GM12878 (cell line): ENCODE results near the gene GPC6. TPM values are rescaled to one million over a fixed set of nuclear protein-coding genes. Genes with fewer than 3 reads are reported as not detected.

Source experiments
- ATAC-seq: fragments of 200-7000 bp; cut with Tn5 transposase; 3 replicates; pipeline ENCODE4 v1.9.1; 2020; ENCODE audit warnings: mild to moderate bottlenecking, moderate library complexity
- BruUV-seq: library from RNA; stranded (reverse); fragments of 400-500 nt; replicated peaks from 2 replicates; lab custom pipeline; 2021; lab: Mats Ljungman, UMichigan
- CTCF ChIA-PET: fragments of 300-600 bp; sonication (Branson Sonifier 250); formaldehyde crosslinking; extraction: SDS; loops from one replicate; lab custom pipeline; 2021; ENCODE audit warnings: inconsistent platforms; lab: Yijun Ruan, JAX
- POLR2A ChIA-PET: fragments of 350-600 bp; formaldehyde crosslinking; extraction: SDS; loops from one replicate; lab custom pipeline; 2021; ENCODE audit warnings: inconsistent platforms; lab: Charles Lee
- RAD21 ChIA-PET: fragments of 300-600 bp; sonication (Branson Sonifier 250); formaldehyde crosslinking; loops from one replicate; lab custom pipeline; 2023; ENCODE audit warnings: antibody characterized with exemption; ENCODE audit not compliant: unreplicated experiment; lab: Charles Lee
- SMC1A ChIA-PET: fragments of 300-600 bp; sonication (Branson Sonifier 250); formaldehyde crosslinking; loops from one replicate; lab custom pipeline; 2023; ENCODE audit not compliant: unreplicated experiment, uncharacterized antibody; lab: Charles Lee
- DNase-seq: peaks from one replicate; pipeline ENCODE4 v3.0.0-alpha.2; 2011; ENCODE audit warnings: low read depth, low spot score
- FAIRE-seq: peaks from 3 replicates; lab custom pipeline; 2011; peaks lifted over from hg19 to GRCh38; lab: Jason Lieb, UNC
- H2AFZ ChIP-seq: 2 replicates; pipeline ENCODE4 v1.6.0; 2011; ENCODE audit warnings: low read depth, low read length, control low read depth; ENCODE audit not compliant: control insufficient read depth
- H3K27ac ChIP-seq: 2 replicates; pipeline ENCODE4 v1.5.1; 2011; ENCODE audit warnings: control low read depth; ENCODE audit not compliant: control insufficient read depth, insufficient read depth
- H3K27me3 ChIP-seq, 2 experiments: replicated peaks in 1 of 2; 2 replicates each; pipeline versions ENCODE4 v1.6.0 to v1.6.1; 2011; ENCODE audit warnings: low read length in 1 of 2; ENCODE audit not compliant: control insufficient read depth in 2 of 2, insufficient read depth in 2 of 2
- H3K36me3 ChIP-seq, 2 experiments: 2 replicates each; pipeline ENCODE4 v1.5.1; 2011; ENCODE audit warnings: low read length in 1 of 2; ENCODE audit not compliant: control insufficient read depth in 2 of 2, insufficient read depth in 2 of 2
- H3K4me1 ChIP-seq: 2 replicates; pipeline ENCODE4 v1.6.1; 2011; ENCODE audit warnings: mild to moderate bottlenecking, low read length, moderate library complexity, mixed read lengths; ENCODE audit not compliant: control insufficient read depth, insufficient read depth
- H3K4me2 ChIP-seq: 2 replicates; pipeline ENCODE4 v1.6.0; 2011; ENCODE audit warnings: control low read depth; ENCODE audit not compliant: control insufficient read depth, insufficient read depth
- H3K4me3 ChIP-seq: fragments of 200-600 bp; sonication (generic); 2 replicates; pipeline ENCODE4 v1.5.1; 2016
- H3K79me2 ChIP-seq: 2 replicates; pipeline ENCODE4 v1.6.0; 2011; ENCODE audit warnings: low read length; ENCODE audit not compliant: control insufficient read depth, insufficient read depth
- H3K9ac ChIP-seq: 2 replicates; pipeline ENCODE4 v1.8.0; 2011; ENCODE audit warnings: low read length, control low read depth, mixed read lengths; ENCODE audit not compliant: control insufficient read depth, insufficient read depth
- H3K9me3 ChIP-seq: replicated peaks from 3 replicates; pipeline ENCODE4 v1.5.1; 2011; ENCODE audit warnings: mild to moderate bottlenecking, low read length; ENCODE audit not compliant: control insufficient read depth, insufficient read depth
- H4K20me1 ChIP-seq: 2 replicates; pipeline ENCODE4 v1.6.0; 2011; ENCODE audit not compliant: control insufficient read depth, insufficient read depth
- ASH2L ChIP-seq: fragments of 300-600, 200-600 bp; sonication (generic); IDR thresholded peaks from 2 replicates; pipeline ENCODE4 v1.6.1; 2017; ENCODE audit warnings: low read depth, mild to moderate bottlenecking, borderline replicate concordance
- BCLAF1 ChIP-seq: fragments of 450-650 bp; IDR thresholded peaks from 2 replicates; pipeline ENCODE4 v1.6.1; 2017; ENCODE audit warnings: antibody characterized with exemption, mild to moderate bottlenecking, moderate library complexity
- CREM ChIP-seq: IDR thresholded peaks from 2 replicates; pipeline ENCODE4 v1.6.1; 2014; ENCODE audit warnings: antibody characterized with exemption, low read depth
- JUNB ChIP-seq: IDR thresholded peaks from 2 replicates; pipeline ENCODE4 v1.6.1; 2016; ENCODE audit warnings: antibody characterized with exemption, mild to moderate bottlenecking
- MEF2B ChIP-seq: fragments of 450-650 bp; IDR thresholded peaks from 2 replicates; pipeline ENCODE4 v1.6.1; 2018; ENCODE audit warnings: mild to moderate bottlenecking, moderate library complexity; ENCODE audit not compliant: partially characterized antibody, poor library complexity, severe bottlenecking
- NBN ChIP-seq: fragments of 450-650 bp; IDR thresholded peaks from 2 replicates; pipeline ENCODE4 v1.6.1; 2016
- SREBF2 ChIP-seq: IDR thresholded peaks from 2 replicates; pipeline ENCODE4 v1.6.1; 2012; ENCODE audit warnings: mild to moderate bottlenecking, low read length
- SRF ChIP-seq, 2 experiments: IDR thresholded peaks; 2 replicates each; pipeline ENCODE4 v1.6.1; 2011; ENCODE audit warnings: low read depth in 2 of 2, low read length in 2 of 2, mild to moderate bottlenecking in 1 of 2, moderate library complexity in 1 of 2
- STAT1 ChIP-seq: fragments of 450-650 bp; conservative IDR thresholded peaks from 2 replicates; pipeline ENCODE4 v1.6.1; 2014; ENCODE audit warnings: antibody characterized with exemption, mild to moderate bottlenecking
- TBL1XR1 ChIP-seq: IDR thresholded peaks from 2 replicates; pipeline ENCODE4 v1.6.1; 2012; ENCODE audit warnings: low read depth, low read length, improper control_type of control experiment
- TCF12 ChIP-seq: IDR thresholded peaks from 2 replicates; pipeline ENCODE4 v1.6.1; 2011; ENCODE audit warnings: low read depth, mild to moderate bottlenecking, low read length
- WGBS: methylation state at CpG from one replicate; pipeline ENCODE4 v1.1.6; 2016; ENCODE audit warnings: low lambda C conversion rate; ENCODE audit not compliant: insufficient replicate concordance, insufficient coverage; ENCODE audit errors: missing lambda C conversion rate; 5-methylcytosine and 5-hydroxymethylcytosine counted together
- in situ Hi-C: fragments of 300-500 bp; cut with MboI; formaldehyde crosslinking; loops from 9 replicates; pipeline ENCODE4 v1.14.3; 2018; ENCODE audit warnings: mixed read lengths
- intact Hi-C: fragments of 100-400 bp; cut with micrococcal nuclease; formaldehyde crosslinking; loops from one replicate; pipeline ENCODE4 v1.14.2; 2022; ENCODE audit not compliant: unreplicated experiment
- polyA plus RNA-seq, 11 experiments: library from polyadenylated mRNA; depleted of rRNA in 4 of 11; unstranded in 6 of 11; stranded (reverse) in 5 of 11; fragments of >200 nt; fragmentation: Nextera tagmentation in 4 of 11; fragmentation: Illumina TruSeq in 1 of 11; extraction: Ambion mirVana in 4 of 11; extraction: Trizol in 1 of 11; gene quantifications; 1 replicate in 1 of 11; 2 replicates in 10 of 11; pipeline versions ENCODE4 v1.2.1 to v1.2.3, GENCODE V29; 2011 to 2016; ENCODE audit warnings: inconsistent platforms in 2 of 11, missing spikeins in 2 of 11, low read depth in 1 of 11
- total RNA-seq, 4 experiments: library from RNA; depleted of rRNA in 3 of 4; stranded (reverse); fragments of >200 nt in 3 of 4; fragmentation: Illumina TruSeq in 1 of 4; extraction: Trizol in 1 of 4; gene quantifications; 2 replicates each; pipeline versions ENCODE4 v1.2.1 to v1.2.3, GENCODE V29; 2013 to 2021
- TF ChIP-seq, protein P1 (sequence below): fragments of 450-650 bp; IDR thresholded peaks from 2 replicates; pipeline ENCODE4 v1.6.1; 2017; ENCODE audit warnings: mild to moderate bottlenecking
- TF ChIP-seq, protein P2 (sequence below): fragments of 450-650 bp; formaldehyde crosslinking; IDR thresholded peaks from 2 replicates; pipeline ENCODE4 v1.4.0; 2022; ENCODE audit warnings: mild to moderate bottlenecking, moderate library complexity
- TF ChIP-seq, protein P3 (sequence below): fragments of 450-650 bp; IDR thresholded peaks from 2 replicates; pipeline ENCODE4 v1.6.1; 2018; ENCODE audit warnings: mild to moderate bottlenecking, low read depth, moderate library complexity; ENCODE audit not compliant: partially characterized antibody

The GPC6 gene
- total and polyA plus RNA-seq, 10 of the 15 experiments (the other 5 are each of a cell fraction or from before 2014, with no cell fraction given) = 0.03 to 0.04 (median 0.03) TPM; not detected in 7

DNA sequence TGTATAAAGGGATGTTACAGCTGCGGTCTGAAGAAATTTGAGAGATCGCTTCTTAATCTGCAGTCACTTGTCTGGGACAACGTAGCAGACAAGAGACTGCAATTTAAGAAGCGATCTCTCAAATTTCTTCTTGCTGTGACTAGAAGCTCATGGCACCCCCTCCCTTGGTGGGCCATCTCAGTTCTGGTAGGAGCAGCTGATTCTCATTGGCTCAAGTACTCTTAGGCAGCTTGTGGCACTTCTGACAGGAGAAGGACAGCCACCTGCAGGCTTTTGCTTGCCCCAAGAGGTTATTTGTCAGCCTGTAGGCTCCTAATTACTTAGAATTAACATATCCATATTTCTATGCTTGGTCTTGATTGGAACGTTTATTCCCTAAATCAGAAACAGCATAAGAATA is 749.9 kb downstream of the GPC6 start (continued):
- TF ChIP-seq JUNB (no peak), SREBF2 (no peak), ASH2L (no peak), SRF (IDR thresholded peaks at IDR 0.05; ENCODE audit: low read depth in 2 of 2, low read length in 2 of 2) (no peak), STAT1 (no peak), MEF2B (no peak), TCF12 (no peak), BCLAF1 (no peak)
- TF ChIP-seq, protein P1, sequence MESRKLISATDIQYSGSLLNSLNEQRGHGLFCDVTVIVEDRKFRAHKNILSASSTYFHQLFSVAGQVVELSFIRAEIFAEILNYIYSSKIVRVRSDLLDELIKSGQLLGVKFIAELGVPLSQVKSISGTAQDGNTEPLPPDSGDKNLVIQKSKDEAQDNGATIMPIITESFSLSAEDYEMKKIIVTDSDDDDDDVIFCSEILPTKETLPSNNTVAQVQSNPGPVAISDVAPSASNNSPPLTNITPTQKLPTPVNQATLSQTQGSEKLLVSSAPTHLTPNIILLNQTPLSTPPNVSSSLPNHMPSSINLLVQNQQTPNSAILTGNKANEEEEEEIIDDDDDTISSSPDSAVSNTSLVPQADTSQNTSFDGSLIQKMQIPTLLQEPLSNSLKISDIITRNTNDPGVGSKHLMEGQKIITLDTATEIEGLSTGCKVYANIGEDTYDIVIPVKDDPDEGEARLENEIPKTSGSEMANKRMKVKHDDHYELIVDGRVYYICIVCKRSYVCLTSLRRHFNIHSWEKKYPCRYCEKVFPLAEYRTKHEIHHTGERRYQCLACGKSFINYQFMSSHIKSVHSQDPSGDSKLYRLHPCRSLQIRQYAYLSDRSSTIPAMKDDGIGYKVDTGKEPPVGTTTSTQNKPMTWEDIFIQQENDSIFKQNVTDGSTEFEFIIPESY = no peak

DNA sequence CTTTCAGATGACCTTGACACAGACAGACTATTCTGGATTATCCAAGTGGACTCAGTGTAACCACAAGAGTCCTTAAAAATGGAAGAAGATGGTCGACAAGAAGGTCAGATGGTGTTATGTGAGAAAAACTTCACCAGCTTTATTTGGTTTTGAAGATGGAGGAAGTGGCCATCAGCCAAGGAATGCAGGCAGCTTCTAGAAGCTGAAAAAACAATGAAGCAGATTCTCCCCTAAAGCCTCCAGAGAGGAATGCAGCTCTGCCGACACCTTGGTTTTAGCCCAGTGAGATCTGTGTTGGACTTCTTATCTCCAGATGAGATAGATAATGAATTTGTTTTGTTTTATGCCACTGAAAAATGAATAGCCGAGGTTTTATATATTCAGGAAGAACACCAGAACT is 751.4 kb downstream of the GPC6 start:
- no peaks in the 10 kb centered on the region for H3K27me3 ChIP-seq
- H3K4me1 ChIP-seq = no peaks in the 10 kb centered on the region
- no peak for DNase-seq
- WGBS = 25% methylated on average over 3 of the region's 3 CpGs
- ChIA-PET SMC1A (no interaction called here), CTCF (no interaction called here), POLR2A (no interaction called here), RAD21 (no interaction called here)
- in situ Hi-C loops = no loop called here
- no peak overlapping the region for H3K4me2 ChIP-seq
- intact Hi-C loops = no loop called here
- ATAC-seq = no peak
- H3K36me3 ChIP-seq = no peaks in the 10 kb centered on the region
- H3K9me3 ChIP-seq = no peaks in the 10 kb centered on the region
- no TSS peak for BruUV-seq
- H3K4me3 ChIP-seq = no peak overlapping the region
- no peak overlapping the region for H3K9ac ChIP-seq
- no peaks in the 10 kb centered on the region for H3K79me2 ChIP-seq
- no peak overlapping the region for H3K27ac ChIP-seq
- H4K20me1 ChIP-seq = no peaks in the 10 kb centered on the region
- FAIRE-seq = no peak
- H2AFZ ChIP-seq = no peak overlapping the region
- TF ChIP-seq TBL1XR1 (no peak), CREM (no peak), SREBF2 (no peak), NBN (no peak)
- TF ChIP-seq, protein P2, sequence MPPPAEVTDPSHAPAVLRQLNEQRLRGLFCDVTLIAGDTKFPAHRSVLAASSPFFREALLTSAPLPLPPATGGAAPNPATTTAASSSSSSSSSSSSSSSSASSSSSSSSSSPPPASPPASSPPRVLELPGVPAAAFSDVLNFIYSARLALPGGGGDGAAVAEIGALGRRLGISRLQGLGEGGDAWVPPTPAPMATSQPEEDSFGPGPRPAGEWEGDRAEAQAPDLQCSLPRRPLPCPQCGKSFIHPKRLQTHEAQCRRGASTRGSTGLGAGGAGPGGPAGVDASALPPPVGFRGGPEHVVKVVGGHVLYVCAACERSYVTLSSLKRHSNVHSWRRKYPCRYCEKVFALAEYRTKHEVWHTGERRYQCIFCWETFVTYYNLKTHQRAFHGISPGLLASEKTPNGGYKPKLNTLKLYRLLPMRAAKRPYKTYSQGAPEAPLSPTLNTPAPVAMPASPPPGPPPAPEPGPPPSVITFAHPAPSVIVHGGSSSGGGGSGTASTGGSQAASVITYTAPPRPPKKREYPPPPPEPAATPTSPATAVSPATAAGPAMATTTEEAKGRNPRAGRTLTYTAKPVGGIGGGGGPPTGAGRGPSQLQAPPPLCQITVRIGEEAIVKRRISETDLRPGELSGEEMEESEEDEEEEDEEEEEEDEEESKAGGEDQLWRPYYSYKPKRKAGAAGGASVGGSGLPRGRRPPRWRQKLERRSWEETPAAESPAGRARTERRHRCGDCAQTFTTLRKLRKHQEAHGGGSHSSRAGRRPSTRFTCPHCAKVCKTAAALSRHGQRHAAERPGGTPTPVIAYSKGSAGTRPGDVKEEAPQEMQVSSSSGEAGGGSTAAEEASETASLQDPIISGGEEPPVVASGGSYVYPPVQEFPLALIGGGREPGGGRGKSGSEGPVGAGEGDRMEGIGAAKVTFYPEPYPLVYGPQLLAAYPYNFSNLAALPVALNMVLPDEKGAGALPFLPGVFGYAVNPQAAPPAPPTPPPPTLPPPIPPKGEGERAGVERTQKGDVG (CRISPR knock-in tag) = no peak
- TF ChIP-seq, protein P3, sequence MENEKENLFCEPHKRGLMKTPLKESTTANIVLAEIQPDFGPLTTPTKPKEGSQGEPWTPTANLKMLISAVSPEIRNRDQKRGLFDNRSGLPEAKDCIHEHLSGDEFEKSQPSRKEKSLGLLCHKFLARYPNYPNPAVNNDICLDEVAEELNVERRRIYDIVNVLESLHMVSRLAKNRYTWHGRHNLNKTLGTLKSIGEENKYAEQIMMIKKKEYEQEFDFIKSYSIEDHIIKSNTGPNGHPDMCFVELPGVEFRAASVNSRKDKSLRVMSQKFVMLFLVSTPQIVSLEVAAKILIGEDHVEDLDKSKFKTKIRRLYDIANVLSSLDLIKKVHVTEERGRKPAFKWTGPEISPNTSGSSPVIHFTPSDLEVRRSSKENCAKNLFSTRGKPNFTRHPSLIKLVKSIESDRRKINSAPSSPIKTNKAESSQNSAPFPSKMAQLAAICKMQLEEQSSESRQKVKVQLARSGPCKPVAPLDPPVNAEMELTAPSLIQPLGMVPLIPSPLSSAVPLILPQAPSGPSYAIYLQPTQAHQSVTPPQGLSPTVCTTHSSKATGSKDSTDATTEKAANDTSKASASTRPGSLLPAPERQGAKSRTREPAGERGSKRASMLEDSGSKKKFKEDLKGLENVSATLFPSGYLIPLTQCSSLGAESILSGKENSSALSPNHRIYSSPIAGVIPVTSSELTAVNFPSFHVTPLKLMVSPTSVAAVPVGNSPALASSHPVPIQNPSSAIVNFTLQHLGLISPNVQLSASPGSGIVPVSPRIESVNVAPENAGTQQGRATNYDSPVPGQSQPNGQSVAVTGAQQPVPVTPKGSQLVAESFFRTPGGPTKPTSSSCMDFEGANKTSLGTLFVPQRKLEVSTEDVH = no peak
